LNCaP clone FGC (cell line): ENCODE results near the gene UBE2O.

Experiments
- DNase-seq: peaks from one replicate; pipeline ENCODE4 v3.0.0-alpha.2; 2011; ENCODE audit warnings: low read depth
- H3K4me3 ChIP-seq: 2 replicates; pipeline ENCODE4 v1.5.1; 2011; ENCODE audit warnings: mild to moderate bottlenecking, low read depth, low read length, control low read depth
- TF ChIP-seq, protein P1 (sequence below): IDR thresholded peaks from 2 replicates; pipeline ENCODE4 v1.5.1; 2012; ENCODE audit warnings: mild to moderate bottlenecking; ENCODE audit not compliant: control insufficient read depth, insufficient read depth; ENCODE audit errors: extremely low read depth

UBE2O gene

GRCh38 chr17:76428511-76428910 is 24.4 kb downstream of the UBE2O start:
- DNase-seq, result no peak
- TF ChIP-seq, protein P1, sequence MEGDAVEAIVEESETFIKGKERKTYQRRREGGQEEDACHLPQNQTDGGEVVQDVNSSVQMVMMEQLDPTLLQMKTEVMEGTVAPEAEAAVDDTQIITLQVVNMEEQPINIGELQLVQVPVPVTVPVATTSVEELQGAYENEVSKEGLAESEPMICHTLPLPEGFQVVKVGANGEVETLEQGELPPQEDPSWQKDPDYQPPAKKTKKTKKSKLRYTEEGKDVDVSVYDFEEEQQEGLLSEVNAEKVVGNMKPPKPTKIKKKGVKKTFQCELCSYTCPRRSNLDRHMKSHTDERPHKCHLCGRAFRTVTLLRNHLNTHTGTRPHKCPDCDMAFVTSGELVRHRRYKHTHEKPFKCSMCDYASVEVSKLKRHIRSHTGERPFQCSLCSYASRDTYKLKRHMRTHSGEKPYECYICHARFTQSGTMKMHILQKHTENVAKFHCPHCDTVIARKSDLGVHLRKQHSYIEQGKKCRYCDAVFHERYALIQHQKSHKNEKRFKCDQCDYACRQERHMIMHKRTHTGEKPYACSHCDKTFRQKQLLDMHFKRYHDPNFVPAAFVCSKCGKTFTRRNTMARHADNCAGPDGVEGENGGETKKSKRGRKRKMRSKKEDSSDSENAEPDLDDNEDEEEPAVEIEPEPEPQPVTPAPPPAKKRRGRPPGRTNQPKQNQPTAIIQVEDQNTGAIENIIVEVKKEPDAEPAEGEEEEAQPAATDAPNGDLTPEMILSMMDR, result no peak
- H3K4me3 ChIP-seq, result no peak overlapping the region

- TF ChIP-seq, protein P1, result no peak
- no peak overlapping the region for H3K4me3 ChIP-seq
- no peak for DNase-seq
Measured at GRCh38 chr17:76427501-76428231, 25.3 kb downstream of the UBE2O start.

- TF ChIP-seq, protein P1, result no peak
- no peak overlapping the region for H3K4me3 ChIP-seq
- DNase-seq, result no peak
Measured at GRCh38 chr17:76426853-76427252, 26.1 kb downstream of the UBE2O start.

DNA sequence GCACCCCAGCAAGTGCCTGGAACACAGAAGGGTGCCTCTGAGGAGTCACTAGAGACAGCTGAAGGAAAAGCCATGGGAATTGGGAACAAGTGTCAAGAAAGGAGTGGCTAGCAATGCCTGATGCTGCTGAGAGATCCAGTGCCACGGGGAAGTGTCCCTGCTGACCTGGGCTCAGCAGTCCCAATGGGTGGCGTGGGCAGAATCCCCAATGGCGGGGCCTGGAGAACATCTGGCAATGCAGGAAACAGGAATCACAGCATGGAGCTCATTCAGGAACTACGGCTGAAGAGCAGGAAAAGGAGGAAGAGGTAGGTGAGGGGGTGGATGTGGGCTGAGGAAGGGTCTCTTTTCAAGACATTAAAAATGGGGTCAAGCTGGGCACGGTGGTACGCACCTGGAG is 30.1 kb downstream of the UBE2O start:
- TF ChIP-seq, protein P1, result no peak
- no peak overlapping the region for H3K4me3 ChIP-seq
- no peak for DNase-seq

GRCh38 chr17:76422406-76422805 is 30.5 kb downstream of the UBE2O start:
- no peak for DNase-seq
- TF ChIP-seq, protein P1, result no peak
- no peak overlapping the region for H3K4me3 ChIP-seq

DNA sequence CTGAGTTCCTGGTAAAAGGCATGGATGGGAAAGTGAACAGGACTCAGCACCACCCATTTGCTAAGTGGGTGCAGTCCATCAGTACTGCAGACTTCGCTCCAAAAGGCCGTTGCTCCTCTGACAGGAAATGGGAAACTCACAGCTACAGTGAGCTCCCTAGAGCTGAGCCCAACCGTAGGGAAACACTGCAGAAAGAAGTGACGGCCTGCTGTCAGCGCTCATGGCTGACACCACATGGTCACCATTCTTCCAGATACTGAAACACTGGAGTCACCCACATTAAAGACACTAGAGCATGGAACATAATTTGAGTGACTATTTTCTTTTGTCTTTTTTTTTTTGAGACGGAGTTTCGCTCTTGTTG is 31.9 kb downstream of the UBE2O start:
- H3K4me3 ChIP-seq, result no peak overlapping the region
- DNase-seq, result no peak
- TF ChIP-seq, protein P1, result no peak

- DNase-seq, result no peak
Measured at GRCh38 chr17:76420356-76421043, 32.5 kb downstream of the UBE2O start.

More at GRCh38 chr17:76420356-76421043, 32.5 kb downstream of the UBE2O start:
- TF ChIP-seq, protein P1, result no peak
- no peak overlapping the region for H3K4me3 ChIP-seq
